Progenitor cell of endocrine pancreas (in vitro differentiated cells): Measurements from ENCODE around the gene PPP1R14D. TPM values are rescaled to one million over a fixed set of nuclear protein-coding genes. Genes with fewer than 3 reads are reported as not detected.
"Not testable (repeated sequence)": the region's sequence is repeated elsewhere in the genome, so short reads cannot be mapped to it uniquely, and the experiment has no call there.

ENCODE experiments used
- DNase-seq: peaks from one replicate; pipeline ENCODE4 v3.0.0; 2021; ENCODE audit warnings: low spot score; ENCODE audit not compliant: unreplicated experiment
- H3K27ac Mint-ChIP-seq: 2 replicates; pipeline ENCODE4 v1.8.0; 2021; ENCODE audit warnings: mild to moderate bottlenecking, moderate library complexity, mixed read lengths
- H3K27me3 Mint-ChIP-seq: 2 replicates; pipeline ENCODE4 v1.8.0; 2021; ENCODE audit warnings: mixed read lengths
- H3K36me3 Mint-ChIP-seq: 2 replicates; pipeline ENCODE4 v1.8.0; 2022; ENCODE audit warnings: mixed read lengths; ENCODE audit not compliant: insufficient read depth
- H3K4me1 Mint-ChIP-seq: 2 replicates; pipeline ENCODE4 v1.8.0; 2021; ENCODE audit warnings: low read depth, mixed read lengths
- H3K4me3 Mint-ChIP-seq: 2 replicates; pipeline ENCODE4 v1.8.0; 2021; ENCODE audit warnings: low read depth, mild to moderate bottlenecking, moderate library complexity, mixed read lengths
- H3K9me3 Mint-ChIP-seq: 2 replicates; pipeline ENCODE4 v1.8.0; 2021; ENCODE audit warnings: low read depth, mixed read lengths
- CTCF ChIP-seq: fragments of 200-600 bp; sonication (generic); IDR thresholded peaks from one replicate; pipeline ENCODE4 v1.5.0; 2021; ENCODE audit warnings: antibody characterized with exemption, mild to moderate bottlenecking; ENCODE audit not compliant: unreplicated experiment
- total RNA-seq: library from RNA; stranded (reverse); gene quantifications from 2 replicates; pipeline ENCODE4 v1.2.1, GENCODE V29; 2021

The PPP1R14D gene
- total RNA-seq, 1 donor from 2014 or later = 0.81 TPM

- no peak for TF ChIP-seq CTCF
- Mint-ChIP-seq H3K4me3 (no peak overlapping the region), H3K36me3 (peaks cover 3% of the 10 kb centered on the region), H3K27me3 (no peaks in the 10 kb centered on the region), H3K4me1 (peaks cover 13% of the 10 kb centered on the region), H3K9me3 (no peaks in the 10 kb centered on the region), H3K27ac (peak overlapping the region; percentile 73)
- DNase-seq = no peak
Measured at GRCh38 chr15:40863660-40864270, 35.3 kb upstream of the PPP1R14D start.

- H3K27me3 Mint-ChIP-seq, H3K9me3 Mint-ChIP-seq, H3K4me3 Mint-ChIP-seq, H3K27ac Mint-ChIP-seq, DNase-seq, H3K36me3 Mint-ChIP-seq: not testable (repeated sequence)
- peaks cover 20% of the 10 kb centered on the region for H3K4me1 Mint-ChIP-seq
Measured at GRCh38 chr15:40861147-40861546, 32.6 kb upstream of the PPP1R14D start.

GRCh38 chr15:40859206-40859851 lies 30.8 kb upstream of the PPP1R14D start:
- Mint-ChIP-seq H3K36me3 (peaks cover 13% of the 10 kb centered on the region), H3K27ac (peak overlapping the region; percentile 90), H3K9me3 (no peaks in the 10 kb centered on the region), H3K4me3 (no peak overlapping the region), H3K27me3 (no peaks in the 10 kb centered on the region), H3K4me1 (peaks cover 20% of the 10 kb centered on the region)
- peak; percentile 83 for TF ChIP-seq CTCF
- DNase-seq = peak; percentile 69

- H3K9me3 Mint-ChIP-seq = no peaks in the 10 kb centered on the region
- H3K27me3 Mint-ChIP-seq = no peaks in the 10 kb centered on the region
- H3K4me3 Mint-ChIP-seq = no peak overlapping the region
- peaks cover 20% of the 10 kb centered on the region for H3K4me1 Mint-ChIP-seq
- no peak for DNase-seq
- TF ChIP-seq CTCF = no peak
- peaks cover 13% of the 10 kb centered on the region for H3K36me3 Mint-ChIP-seq
- H3K27ac Mint-ChIP-seq = peak overlapping the region; percentile 84
Measured at GRCh38 chr15:40858706-40859105, 30.2 kb upstream of the PPP1R14D start.

- H3K27me3 Mint-ChIP-seq = no peaks in the 10 kb centered on the region
Measured at GRCh38 chr15:40857601-40858341, 29.3 kb upstream of the PPP1R14D start.

More at GRCh38 chr15:40857601-40858341, 29.3 kb upstream of the PPP1R14D start:
- H3K36me3 Mint-ChIP-seq = peaks cover 13% of the 10 kb centered on the region
- peak overlapping the region; percentile 97 for H3K27ac Mint-ChIP-seq
- DNase-seq = peak; percentile 89
- peak; percentile 93 for TF ChIP-seq CTCF
- H3K9me3 Mint-ChIP-seq = no peaks in the 10 kb centered on the region
- H3K4me1 Mint-ChIP-seq = peaks cover 17% of the 10 kb centered on the region
- no peak overlapping the region for H3K4me3 Mint-ChIP-seq
